GM18909 (cell line): ENCODE measurements around the gene FCRL1.
A peak's percentile ranks its signal among the peaks of the same experiment; 100 is the strongest.

Source experiments
- ATAC-seq: cut with Tn5 transposase; IDR thresholded peaks from one replicate; pipeline ENCODE4 v1.9.1; 2021; ENCODE audit warnings: mild to moderate bottlenecking; ENCODE audit not compliant: unreplicated experiment, poor library complexity

The FCRL1 gene

DNA sequence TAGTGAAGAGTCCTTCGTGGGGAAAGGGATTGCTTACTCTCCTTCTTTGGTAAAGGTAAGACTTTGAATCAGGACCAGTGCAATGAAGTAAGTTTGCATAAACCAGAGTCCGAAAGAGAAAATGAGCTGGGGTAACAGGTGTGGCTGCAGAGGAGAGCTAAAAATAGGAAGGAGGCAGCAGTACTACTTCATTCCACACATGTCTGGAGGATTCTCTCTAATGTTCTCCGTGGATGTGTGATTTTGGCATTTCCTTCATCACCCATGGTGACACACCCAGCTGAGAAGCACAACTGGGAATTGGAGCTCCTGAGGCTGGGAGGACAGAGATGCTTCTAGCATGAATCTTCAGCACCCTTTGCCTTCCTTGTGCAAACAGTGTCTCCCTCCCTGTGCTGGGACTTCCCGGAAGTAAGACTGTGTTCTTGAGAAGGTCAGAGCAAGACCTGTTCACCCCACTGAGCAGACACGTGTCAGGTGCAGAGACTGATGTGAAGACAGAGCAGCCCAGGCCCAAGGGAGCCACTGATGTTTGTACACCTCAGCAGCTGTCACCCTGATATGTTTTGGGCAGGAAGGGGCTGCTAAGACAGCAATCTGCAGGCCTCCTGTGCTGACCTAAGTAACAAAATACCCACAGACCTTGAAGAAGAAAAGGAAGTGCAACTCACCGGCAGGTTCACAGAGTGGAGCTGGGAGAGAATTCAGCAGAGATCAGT lies 13.3 kb downstream of the FCRL1 start:
- ATAC-seq = peak; percentile 92

DNA sequence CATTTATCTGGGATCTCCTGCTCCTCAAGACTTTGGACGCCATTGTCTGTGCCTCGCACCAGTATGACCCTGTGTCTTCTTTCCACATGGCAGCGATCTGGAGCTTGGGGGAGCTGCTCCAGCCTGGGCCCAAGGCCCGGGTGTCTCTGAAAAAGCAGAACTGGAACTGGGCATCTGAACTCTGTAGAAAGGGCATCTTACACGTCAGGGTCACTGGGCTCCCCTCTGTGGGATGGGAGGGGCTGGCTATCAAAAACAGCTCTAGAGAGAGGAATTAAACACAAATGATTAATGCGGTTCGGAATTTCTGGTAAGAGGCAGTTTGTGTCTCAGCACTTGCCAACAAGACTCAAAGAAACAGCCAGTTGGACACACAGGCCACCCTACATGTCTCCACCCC lies 16.1 kb downstream of the FCRL1 start:
- ATAC-seq = no peak

- ATAC-seq = no peak
Measured at GRCh38 chr1:157799996-157800395, 19.9 kb downstream of the FCRL1 start.

DNA sequence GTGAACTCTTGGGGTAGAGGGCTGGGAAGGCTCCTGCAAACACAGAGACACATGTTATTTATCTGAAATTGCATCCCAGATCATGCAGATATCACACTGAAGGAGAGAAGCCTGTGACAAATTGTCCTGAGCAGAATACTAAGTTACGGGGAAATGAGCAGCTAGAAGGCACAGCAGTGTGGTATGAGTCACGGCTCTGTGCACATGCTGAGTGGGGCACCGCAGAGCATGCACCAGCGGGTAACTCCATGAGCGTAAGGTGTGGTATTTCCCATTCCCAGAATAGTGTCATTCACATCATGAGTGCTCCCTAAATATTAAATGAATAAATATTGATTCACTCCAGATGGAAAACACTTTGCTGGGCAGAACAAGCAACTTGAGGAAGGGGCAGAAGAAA lies 21.7 kb downstream of the FCRL1 start:
- no peak for ATAC-seq

DNA sequence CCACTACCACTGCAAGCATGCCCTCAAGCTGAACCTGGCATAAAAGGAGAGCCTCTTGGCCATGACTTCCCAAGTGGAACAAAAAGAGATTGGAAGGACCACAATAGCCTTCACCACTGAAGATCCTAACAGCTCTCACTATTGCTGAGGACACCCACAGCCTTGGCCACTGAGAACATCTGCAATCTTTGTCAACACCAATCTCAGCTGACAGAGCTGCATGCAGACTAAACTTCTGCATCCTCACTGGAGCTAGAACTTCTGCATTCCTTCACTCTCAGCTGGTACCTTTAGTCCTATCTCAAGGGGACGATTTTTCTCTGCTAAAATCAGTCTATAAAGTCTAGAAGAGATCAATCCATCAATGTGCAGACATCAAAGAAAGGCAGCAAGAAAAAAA lies 34.7 kb downstream of the FCRL1 start:
- ATAC-seq = no peak

DNA sequence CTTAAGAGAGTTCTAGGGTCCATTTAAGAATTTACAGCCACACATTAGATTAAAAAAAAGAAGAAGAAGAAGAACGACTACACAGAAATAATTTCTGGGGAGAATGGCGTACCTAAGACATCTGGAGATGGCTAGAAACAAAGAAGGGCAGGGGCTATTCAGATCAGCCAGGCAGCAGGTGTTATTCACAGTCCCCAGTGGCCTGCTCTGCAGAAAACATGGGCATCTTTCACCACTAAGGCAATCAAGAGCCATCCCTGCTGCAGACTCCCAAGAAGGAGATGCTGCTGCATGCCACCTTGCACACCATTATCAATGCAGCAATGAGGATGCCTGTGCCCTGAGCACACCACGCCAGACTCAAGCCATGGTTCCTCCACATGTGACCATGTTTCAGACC lies 35.1 kb downstream of the FCRL1 start:
- no peak for ATAC-seq

DNA sequence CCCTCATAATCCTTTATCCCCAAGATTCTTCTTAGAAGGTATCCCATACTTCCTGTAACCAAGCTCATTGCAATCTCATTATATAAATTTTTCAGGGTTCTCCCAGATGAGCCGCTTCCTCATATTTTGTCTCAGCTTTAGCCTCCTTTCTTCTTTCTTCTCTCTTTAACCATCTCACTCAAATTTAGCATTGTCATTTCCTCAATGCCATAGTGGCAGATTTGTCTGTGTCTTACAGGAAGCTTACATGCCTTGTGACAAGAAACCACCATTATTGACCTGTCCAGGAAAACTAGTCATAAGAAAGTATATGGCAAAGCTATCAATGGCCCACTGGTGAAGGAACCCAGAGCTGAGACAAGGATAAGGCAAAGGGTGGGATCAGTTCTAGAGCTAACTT lies 37.0 kb downstream of the FCRL1 start:
- no peak for ATAC-seq

DNA sequence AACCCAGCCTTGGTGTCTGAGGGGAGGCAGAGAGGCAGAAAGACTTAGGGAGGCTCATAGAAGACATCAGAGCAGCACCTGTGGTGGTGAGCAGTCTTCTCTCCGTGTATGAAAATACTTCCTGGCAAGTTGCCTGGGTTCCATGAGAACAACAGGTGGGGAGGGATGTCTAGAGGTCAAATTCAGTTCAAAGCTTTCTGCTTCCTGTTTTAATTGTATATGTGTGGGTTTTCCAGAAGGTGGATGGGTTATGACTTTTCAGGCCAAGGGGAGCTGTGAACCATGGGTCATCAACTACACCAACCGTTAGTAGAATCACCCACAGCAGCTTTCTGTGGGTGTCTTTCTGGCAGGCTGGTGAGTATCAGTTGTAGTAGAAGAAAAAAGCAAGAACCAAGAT lies 38.9 kb downstream of the FCRL1 start:
- peak; percentile 61 for ATAC-seq

DNA sequence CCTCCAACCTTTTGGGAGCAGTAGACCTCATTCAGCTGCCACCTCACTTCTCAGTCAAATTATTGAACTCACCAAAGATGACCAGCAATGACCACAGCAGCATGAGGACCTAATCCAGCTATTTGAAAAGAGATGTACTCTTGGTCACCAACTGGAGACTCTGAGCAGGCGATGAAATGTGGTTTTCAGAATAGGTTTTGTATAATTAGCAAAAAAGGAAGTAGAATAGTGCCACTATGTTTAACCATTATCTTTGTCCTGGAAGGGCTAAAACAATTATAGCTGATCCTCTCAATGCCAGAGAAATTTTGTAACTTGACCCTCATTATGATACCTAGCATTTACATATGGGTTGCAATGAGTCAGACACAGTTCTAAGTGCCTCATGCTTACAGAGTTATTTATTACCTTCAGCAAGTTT lies 42.9 kb downstream of the FCRL1 start, which contains the start of gene FCRL2:
Gene FCRL2, minus strand, starts transcription at position 162 of the 421 bp plus-strand sequence. Its CDS starts 59 bp downstream, at position 103.
- peak; percentile 49 for ATAC-seq

DNA sequence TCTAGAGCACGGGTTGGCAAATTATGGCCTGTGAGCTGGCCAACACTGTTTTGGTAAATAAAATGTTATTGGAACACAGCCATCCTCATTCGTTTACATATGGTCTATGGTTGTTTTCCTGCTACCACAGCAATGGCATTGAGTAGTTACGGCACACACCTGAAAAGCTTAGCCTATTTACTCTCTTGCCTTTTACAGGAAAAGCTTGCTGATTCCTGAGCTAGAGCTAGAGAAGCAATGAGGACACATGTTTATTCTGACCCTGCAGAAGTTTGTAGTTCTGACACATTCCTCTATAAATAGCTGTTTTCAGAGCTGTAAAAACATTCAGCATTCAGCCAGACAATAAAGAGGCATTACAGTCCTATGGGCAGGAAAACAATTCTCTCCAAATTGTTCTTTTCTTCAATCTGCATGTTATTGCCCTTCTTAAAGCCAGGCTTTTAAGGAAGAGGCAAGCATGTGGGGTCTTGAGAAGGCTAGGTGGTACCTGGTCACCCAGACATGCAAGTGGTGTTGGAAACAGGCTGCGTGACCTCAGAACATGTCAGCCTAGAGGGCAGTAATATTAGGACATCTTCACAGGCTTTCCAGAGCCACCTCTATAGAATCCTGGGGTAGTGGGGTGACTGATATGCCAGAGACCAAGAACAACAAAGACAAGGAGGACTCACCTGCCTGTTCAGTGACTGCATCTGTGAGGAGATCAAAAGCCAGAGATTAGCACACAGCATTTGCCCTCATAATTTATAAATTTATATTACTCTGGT lies 44.6 kb downstream of the FCRL1 start:
- no peak for ATAC-seq

DNA sequence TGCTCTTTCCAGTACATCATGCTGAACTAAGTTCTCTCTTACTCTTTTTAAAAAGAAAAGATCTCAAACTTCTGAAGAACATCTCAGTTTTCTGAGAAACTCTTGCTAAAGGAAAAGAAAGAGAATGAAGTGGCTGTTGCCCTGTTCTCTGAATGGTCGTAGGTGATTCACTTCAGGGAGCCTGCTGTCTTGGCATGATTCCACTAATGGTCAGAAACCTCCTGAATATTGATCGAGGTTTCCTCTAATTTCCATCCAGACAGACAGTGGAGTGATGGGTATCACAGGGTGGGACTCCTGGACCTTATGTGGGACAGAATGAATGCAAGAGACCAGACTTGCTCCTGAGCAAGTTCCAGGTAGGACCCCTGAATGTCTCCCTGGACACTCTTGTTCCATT lies 45.5 kb downstream of the FCRL1 start:
- ATAC-seq = no peak

GRCh38 chr1:157773493-157774350 lies 46.2 kb downstream of the FCRL1 start:
- ATAC-seq = peak; percentile 72

- no peak for ATAC-seq
Measured at GRCh38 chr1:157771661-157772425, 48.1 kb downstream of the FCRL1 start.

- no peak for ATAC-seq
Measured at GRCh38 chr1:157770442-157771043, 49.4 kb downstream of the FCRL1 start.

DNA sequence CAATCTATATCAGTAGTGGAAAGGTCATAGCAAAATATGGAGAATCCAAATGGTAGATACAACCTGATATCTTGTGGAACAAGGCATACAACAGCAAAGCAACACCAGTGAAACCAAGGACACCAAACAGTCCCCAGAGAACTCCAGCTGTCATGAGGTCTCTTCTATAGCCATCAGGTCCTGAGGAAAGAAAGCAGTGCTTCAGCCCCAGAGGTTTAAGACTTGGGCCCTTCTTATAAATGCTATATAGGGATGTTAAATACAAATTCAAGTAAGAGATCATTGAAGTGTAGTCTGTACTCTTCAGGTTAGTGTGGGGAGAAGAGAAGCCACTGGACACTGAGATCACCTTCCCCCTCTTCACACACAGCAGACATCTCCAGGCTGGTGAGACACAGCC lies 53.1 kb downstream of the FCRL1 start:
- ATAC-seq = no peak

DNA sequence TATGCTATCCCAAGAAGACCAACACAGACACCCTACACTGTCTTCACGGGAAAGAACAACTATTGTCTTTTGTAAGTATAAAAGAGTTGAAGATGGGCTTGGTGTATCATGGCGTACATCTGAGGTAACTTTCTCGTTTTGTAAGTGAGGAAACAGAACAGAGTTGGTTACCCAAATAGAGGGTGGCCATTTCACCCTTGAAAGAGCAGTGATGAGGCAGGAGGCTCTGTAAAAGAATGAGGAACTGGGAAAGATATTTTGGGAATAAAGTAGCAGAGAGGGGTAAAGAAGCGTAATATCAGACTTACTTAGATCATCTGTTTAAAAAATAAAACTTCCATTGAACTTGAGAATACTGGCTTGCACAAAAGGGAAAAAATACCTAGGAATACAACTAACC lies 61.9 kb downstream of the FCRL1 start:
- no peak for ATAC-seq

GRCh38 chr1:157753611-157754010 lies 66.3 kb downstream of the FCRL1 start:
- no peak for ATAC-seq

DNA sequence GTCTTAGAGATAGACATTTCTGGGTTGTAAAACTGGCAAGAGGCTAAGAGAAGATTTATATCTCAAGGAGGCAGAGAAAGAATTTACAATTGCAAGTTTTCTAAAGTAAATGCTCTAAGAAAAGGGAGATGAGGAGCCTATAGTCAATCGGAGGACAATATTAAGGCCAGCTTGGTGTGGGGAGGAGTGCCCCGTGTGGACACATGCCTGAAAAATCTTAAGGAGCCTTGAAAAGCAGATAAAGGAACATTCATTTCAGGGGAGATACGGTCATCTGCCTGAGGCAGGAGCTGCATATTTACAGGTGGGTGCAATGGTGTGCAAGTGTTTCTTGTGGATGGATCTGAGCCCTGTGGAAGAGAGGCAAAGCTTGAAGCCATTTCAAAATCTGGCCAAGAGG lies 68.6 kb downstream of the FCRL1 start:
- ATAC-seq = no peak

DNA sequence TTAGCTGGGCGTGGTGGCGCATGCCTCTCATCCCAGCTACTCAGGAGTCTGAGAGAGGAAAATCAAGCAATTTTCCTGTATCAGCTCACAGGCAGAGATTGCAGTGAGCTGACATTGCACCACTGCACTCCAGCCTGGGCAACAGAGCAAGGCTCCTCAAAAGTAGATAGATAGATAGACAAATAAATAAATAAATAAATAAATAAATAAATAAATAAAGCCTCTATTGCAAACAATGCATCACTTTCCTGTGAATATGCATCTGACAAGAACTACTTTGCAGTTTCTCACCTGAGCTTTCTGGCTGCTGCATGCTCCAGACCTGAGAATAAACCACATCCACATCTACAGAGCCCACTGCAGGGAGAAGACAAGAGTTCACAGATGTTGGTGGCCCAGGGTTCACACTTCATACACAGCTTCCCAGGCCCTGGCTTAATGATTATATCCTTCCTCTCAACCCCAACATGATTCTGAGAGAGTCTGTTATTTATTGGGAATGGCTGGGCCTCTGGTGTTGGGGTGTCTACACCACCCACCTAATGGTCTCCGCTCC lies 71.6 kb downstream of the FCRL1 start:
- no peak for ATAC-seq
